GM23248 (cell line): ENCODE data around the gene LRBA.

Experiments
- EZH2 ChIP-seq: fragments of 200-600 bp; sonication (generic); IDR thresholded peaks from 2 replicates; pipeline ENCODE4 v1.6.1; 2018; ENCODE audit warnings: antibody characterized with exemption, mild to moderate bottlenecking; ENCODE audit not compliant: insufficient read depth, poor library complexity, severe bottlenecking
- EZH2phosphoT487 ChIP-seq: fragments of 200-600 bp; sonication (generic); IDR thresholded peaks from 2 replicates; pipeline ENCODE4 v1.6.1; 2018; ENCODE audit warnings: antibody characterized with exemption, moderate library complexity, mild to moderate bottlenecking, low read depth; ENCODE audit not compliant: insufficient read depth

DNA sequence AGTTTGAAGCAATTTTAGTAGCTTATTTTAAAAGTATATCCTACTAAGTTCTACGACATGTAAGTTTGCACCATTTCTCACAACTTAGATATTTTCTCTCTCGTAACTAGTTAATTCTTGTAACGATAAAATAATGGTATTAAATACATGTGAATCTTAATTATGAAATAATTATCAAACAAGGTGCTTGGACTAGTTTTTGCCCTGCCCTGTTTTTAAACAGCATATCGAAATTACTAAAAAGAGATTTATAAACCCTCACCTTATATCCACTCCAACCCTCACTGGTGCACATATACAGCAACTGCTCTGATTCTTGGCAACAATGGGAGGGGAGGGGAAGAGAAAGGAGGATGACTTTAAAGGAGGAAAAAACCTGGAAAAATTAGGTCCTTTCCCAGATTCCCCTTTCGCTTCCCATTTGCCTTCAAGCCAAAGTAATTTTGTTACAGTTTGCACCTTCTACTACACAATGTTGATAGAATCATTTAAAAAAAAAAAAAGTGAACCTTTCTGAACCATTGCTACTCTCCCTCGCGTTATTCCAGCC, 434.0 kb downstream of the LRBA start:
- TF ChIP-seq EZH2phosphoT487 (no peak), EZH2 (no peak)
